ENCODE results near the gene HYDIN.

HYDIN gene

GRCh38 chr16:71260995-71261394 is 30.5 kb upstream of the HYDIN start:
- no peaks in the 10 kb centered on the region for H3K9me2 ChIP-seq (replicated peaks; ENCODE audit: low read depth, low read length)
- H3K4me3 ChIP-seq (ENCODE audit: low read length, poor library complexity, severe bottlenecking) = no peak overlapping the region
- H3K79me2 ChIP-seq (ENCODE audit: insufficient read depth, low read length) = no peaks in the 10 kb centered on the region
- H3K4me2 ChIP-seq (ENCODE audit: low read depth, low read length, poor library complexity, severe bottlenecking) = no peak overlapping the region
- H3K4me1 ChIP-seq (ENCODE audit: insufficient read depth, low read length, poor library complexity, severe bottlenecking) = no peaks in the 10 kb centered on the region
- no peak overlapping the region for H3K9ac ChIP-seq (ENCODE audit: low read depth, low read length, poor library complexity, severe bottlenecking)
- H2AFZ ChIP-seq (ENCODE audit: low read length) = no peak overlapping the region
- no peaks in the 10 kb centered on the region for H3F3A ChIP-seq (ENCODE audit: low read depth)
- H4K20me1 ChIP-seq (ENCODE audit: insufficient read depth, low read length, poor library complexity, severe bottlenecking) = no peaks in the 10 kb centered on the region
- no peaks in the 10 kb centered on the region for H3K9me3 ChIP-seq (ENCODE audit: insufficient read depth, low read depth, low read length)
- H3K36me3 ChIP-seq (ENCODE audit: insufficient read depth, low read length) = no peaks in the 10 kb centered on the region
- no peaks in the 10 kb centered on the region for H3K27me3 ChIP-seq (ENCODE audit: insufficient read depth, low read length, poor library complexity, severe bottlenecking)
- TF ChIP-seq EZH2phosphoT487 (IDR thresholded peaks at IDR 0.05; ENCODE audit: borderline replicate concordance) (no peak), CTCF (conservative IDR thresholded peaks at IDR 0.05; ENCODE audit: low read length) (no peak)

GRCh38 chr16:71259086-71259485 is 28.6 kb upstream of the HYDIN start:
- Histone ChIP-seq H3K4me2 (ENCODE audit: low read depth, low read length, poor library complexity, severe bottlenecking) (no peak overlapping the region), H3K4me3 (ENCODE audit: low read length, poor library complexity, severe bottlenecking) (no peak overlapping the region), H3K9me3 (ENCODE audit: insufficient read depth, low read depth, low read length) (no peaks in the 10 kb centered on the region), H2AFZ (ENCODE audit: low read length) (no peak overlapping the region), H4K20me1 (ENCODE audit: insufficient read depth, low read length, poor library complexity, severe bottlenecking) (no peaks in the 10 kb centered on the region), H3F3A (ENCODE audit: low read depth) (no peaks in the 10 kb centered on the region), H3K36me3 (ENCODE audit: insufficient read depth, low read length) (no peaks in the 10 kb centered on the region), H3K27me3 (ENCODE audit: insufficient read depth, low read length, poor library complexity, severe bottlenecking) (no peaks in the 10 kb centered on the region), H3K79me2 (ENCODE audit: insufficient read depth, low read length) (no peaks in the 10 kb centered on the region), H3K9me2 (replicated peaks; ENCODE audit: low read depth, low read length) (no peaks in the 10 kb centered on the region), H3K4me1 (ENCODE audit: insufficient read depth, low read length, poor library complexity, severe bottlenecking) (no peaks in the 10 kb centered on the region), H3K9ac (ENCODE audit: low read depth, low read length, poor library complexity, severe bottlenecking) (no peak overlapping the region)
- no peak for TF ChIP-seq CTCF (conservative IDR thresholded peaks at IDR 0.05; ENCODE audit: low read length)
- no peak for TF ChIP-seq EZH2phosphoT487 (IDR thresholded peaks at IDR 0.05; ENCODE audit: borderline replicate concordance)

DNA sequence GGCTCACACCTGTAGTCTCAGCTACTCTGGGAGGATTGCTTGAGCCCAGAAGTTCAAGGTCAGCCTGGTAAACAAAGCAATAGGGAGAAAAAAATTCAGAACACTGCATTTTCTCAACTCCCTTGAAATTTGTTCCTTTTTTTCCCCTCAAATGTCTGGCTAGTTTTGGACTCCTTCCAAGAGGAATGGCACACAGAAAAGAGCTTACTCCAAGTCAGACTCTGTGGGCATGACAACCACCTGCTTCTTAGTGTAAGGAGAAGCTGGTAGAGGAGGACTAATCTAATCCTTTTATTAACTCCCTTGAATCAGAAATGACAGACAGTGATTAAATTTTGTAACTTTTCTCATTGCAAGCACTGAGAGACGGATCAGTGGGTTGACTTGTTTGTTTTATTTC is 27.9 kb upstream of the HYDIN start:
- no peaks in the 10 kb centered on the region for H3K27me3 ChIP-seq (ENCODE audit: insufficient read depth, low read length, poor library complexity, severe bottlenecking)
- no peak overlapping the region for H2AFZ ChIP-seq (ENCODE audit: low read length)
- no peaks in the 10 kb centered on the region for H4K20me1 ChIP-seq (ENCODE audit: insufficient read depth, low read length, poor library complexity, severe bottlenecking)
- H3K36me3 ChIP-seq (ENCODE audit: insufficient read depth, low read length) = no peaks in the 10 kb centered on the region
- H3K9me3 ChIP-seq (ENCODE audit: insufficient read depth, low read depth, low read length) = no peaks in the 10 kb centered on the region
- no peak overlapping the region for H3K9ac ChIP-seq (ENCODE audit: low read depth, low read length, poor library complexity, severe bottlenecking)
- no peaks in the 10 kb centered on the region for H3F3A ChIP-seq (ENCODE audit: low read depth)
- no peak overlapping the region for H3K4me3 ChIP-seq (ENCODE audit: low read length, poor library complexity, severe bottlenecking)
- H3K79me2 ChIP-seq (ENCODE audit: insufficient read depth, low read length) = no peaks in the 10 kb centered on the region
- TF ChIP-seq CTCF (conservative IDR thresholded peaks at IDR 0.05; ENCODE audit: low read length) (no peak), EZH2phosphoT487 (IDR thresholded peaks at IDR 0.05; ENCODE audit: borderline replicate concordance) (no peak)
- no peaks in the 10 kb centered on the region for H3K9me2 ChIP-seq (replicated peaks; ENCODE audit: low read depth, low read length)
- H3K4me1 ChIP-seq (ENCODE audit: insufficient read depth, low read length, poor library complexity, severe bottlenecking) = no peaks in the 10 kb centered on the region
- H3K4me2 ChIP-seq (ENCODE audit: low read depth, low read length, poor library complexity, severe bottlenecking) = no peak overlapping the region

Data from Loucy (cell line).